HepG2 (cell line): ENCODE data around the gene IGFALS. TPM values are rescaled to one million over a fixed set of nuclear protein-coding genes. Genes with fewer than 3 reads are reported as not detected.

Experiments
- BORCS8-MEF2B ChIP-seq: sonication (generic); formaldehyde crosslinking; IDR thresholded peaks from 2 replicates; pipeline ENCODE4 v1.8.0; 2022; ENCODE audit warnings: mild to moderate bottlenecking, missing genetic modification reagents
- CC2D1A ChIP-seq: sonication (generic); formaldehyde crosslinking; IDR thresholded peaks from 2 replicates; pipeline ENCODE4 v1.8.1; 2023; ENCODE audit warnings: mild to moderate bottlenecking, missing genetic modification reagents
- CCDC6 ChIP-seq: sonication (generic); formaldehyde crosslinking; IDR thresholded peaks from 2 replicates; pipeline ENCODE4 v1.8.1; 2022; ENCODE audit warnings: mild to moderate bottlenecking, missing genetic modification reagents, moderate library complexity
- HCFC1 ChIP-seq: fragments of 150-350 bp; IDR thresholded peaks from 2 replicates; pipeline ENCODE4 v1.6.1; 2014; ENCODE audit warnings: low read depth, low read length
- JDP2 ChIP-seq: sonication (generic); formaldehyde crosslinking; IDR thresholded peaks from 2 replicates; pipeline ENCODE4 v1.8.1; 2022; ENCODE audit warnings: missing genetic modification reagents, borderline replicate concordance
- MAZ ChIP-seq, 2 experiments: sonication (generic) in 1 of 2; formaldehyde crosslinking in 1 of 2; IDR thresholded peaks; 2 replicates each; pipeline versions ENCODE4 v1.5.0 to v1.6.1; 2012 to 2020; ENCODE audit warnings: low read depth in 2 of 2, mild to moderate bottlenecking in 2 of 2, borderline replicate concordance in 1 of 2, improper control_type of control experiment in 1 of 2, low read length in 1 of 2, missing genetic modification reagents in 1 of 2, moderate library complexity in 1 of 2
- NBN ChIP-seq: fragments of 450-650 bp; conservative IDR thresholded peaks from 2 replicates; pipeline ENCODE4 v1.6.1; 2017
- PLSCR1 ChIP-seq: sonication (generic); formaldehyde crosslinking; IDR thresholded peaks from 2 replicates; pipeline ENCODE4 v1.5.0; 2020; ENCODE audit warnings: missing genetic modification reagents, mild to moderate bottlenecking, borderline replicate concordance
- PRDM10 ChIP-seq: sonication (generic); formaldehyde crosslinking; IDR thresholded peaks from 2 replicates; pipeline ENCODE4 v1.4.0; 2020; ENCODE audit warnings: low read depth, missing genetic modification reagents
- RBM39 ChIP-seq: fragments of 200-400 bp; formaldehyde crosslinking; IDR thresholded peaks from one replicate; pipeline ENCODE4 v1.6.1; 2018; ENCODE audit warnings: antibody characterized with exemption, mild to moderate bottlenecking, low read depth, low read length; ENCODE audit not compliant: poor library complexity, severe bottlenecking
- RNF2 ChIP-seq: fragments of 450-650 bp; conservative IDR thresholded peaks from 2 replicates; pipeline ENCODE4 v1.6.1; 2016; ENCODE audit warnings: low read depth
- SALL2 ChIP-seq: sonication (generic); formaldehyde crosslinking; IDR thresholded peaks from 2 replicates; pipeline ENCODE4 v1.8.1; 2023; ENCODE audit warnings: mild to moderate bottlenecking, missing genetic modification reagents, inconsistent platforms
- SIN3B ChIP-seq: fragments of 150-350 bp; IDR thresholded peaks from 2 replicates; pipeline ENCODE4 v1.6.1; 2014; ENCODE audit warnings: low read length
- SMARCE1 ChIP-seq: fragments of 450-650 bp; IDR thresholded peaks from 2 replicates; pipeline ENCODE4 v1.6.1; 2017; ENCODE audit warnings: borderline replicate concordance
- SP5 ChIP-seq: IDR thresholded peaks from 2 replicates; pipeline ENCODE4 v1.6.1; 2016; ENCODE audit warnings: low read depth, borderline replicate concordance
- ZBTB21 ChIP-seq: sonication (generic); formaldehyde crosslinking; IDR thresholded peaks from 2 replicates; pipeline ENCODE4 v1.4.0; 2020; ENCODE audit warnings: missing genetic modification reagents
- ZBTB34 ChIP-seq: sonication (generic); formaldehyde crosslinking; IDR thresholded peaks from 2 replicates; pipeline ENCODE4 v1.8.0; 2022; ENCODE audit warnings: mild to moderate bottlenecking, missing genetic modification reagents
- ZBTB7B ChIP-seq: sonication (generic); formaldehyde crosslinking; IDR thresholded peaks from 2 replicates; pipeline ENCODE4 v1.4.0; 2020; ENCODE audit warnings: missing genetic modification reagents
- ZKSCAN5 ChIP-seq: sonication (generic); formaldehyde crosslinking; IDR thresholded peaks from 2 replicates; pipeline ENCODE4 v1.5.1; 2020; ENCODE audit warnings: mild to moderate bottlenecking, missing genetic modification reagents
- ZNF570 ChIP-seq: sonication (generic); formaldehyde crosslinking; IDR thresholded peaks from 2 replicates; pipeline ENCODE4 v1.4.0; 2020; ENCODE audit warnings: mild to moderate bottlenecking, missing genetic modification reagents, borderline replicate concordance
- polyA plus RNA-seq, 8 experiments: library from polyadenylated mRNA; depleted of rRNA in 3 of 8; stranded (reverse) in 7 of 8; unstranded in 1 of 8; fragments of >200 nt; fragmentation: Illumina TruSeq in 4 of 8; extraction: Trizol in 4 of 8; gene quantifications; 2 replicates each; pipeline versions ENCODE4 v1.2.1 to v1.2.3, GENCODE V29; 2011 to 2016; ENCODE audit warnings: low read depth in 4 of 8, missing spikeins in 1 of 8, mixed read lengths in 1 of 8; ENCODE audit not compliant: insufficient read depth in 1 of 8
- total RNA-seq, 5 experiments: library from RNA; depleted of rRNA; stranded (reverse); fragments of >200 nt; fragmentation: Illumina TruSeq; extraction: Trizol; gene quantifications; 2 replicates each; pipeline ENCODE4 v1.2.3, GENCODE V29; 2016; ENCODE audit warnings: low read depth in 1 of 5
- TF ChIP-seq, protein P1 (sequence below): sonication (generic); formaldehyde crosslinking; IDR thresholded peaks from 2 replicates; pipeline ENCODE4 v1.5.0; 2020; ENCODE audit warnings: missing genetic modification reagents
- TF ChIP-seq, protein P2 (sequence below): sonication (generic); formaldehyde crosslinking; IDR thresholded peaks from 2 replicates; pipeline ENCODE4 v1.5.0; 2020; ENCODE audit warnings: mild to moderate bottlenecking, low read depth, missing genetic modification reagents, borderline replicate concordance

The IGFALS gene
- total and polyA plus RNA-seq, 2 of the 13 experiments (the other 11 are each of a cell fraction or from before 2014, with no cell fraction given) = 0.34 to 2.4 TPM

- TF ChIP-seq PRDM10 (CRISPR knock-in tag) (peak; percentile 62; the same call in 1 of the 2 replicates), SP5 (CRISPR knock-in tag) (peak; percentile 33; the same call in 1 of the 2 replicates), SIN3B (peak; percentile 94), SMARCE1 (no peak), PLSCR1 (CRISPR knock-in tag) (no peak), HCFC1 (peak; percentile 63), BORCS8-MEF2B (CRISPR knock-in tag) (peak; percentile 79), JDP2 (no peak), ZBTB34 (CRISPR knock-in tag) (no peak), SALL2 (CRISPR knock-in tag) (peak; percentile 88), CC2D1A (CRISPR knock-in tag) (no peak), RNF2 (peak; percentile 95), RBM39 (no peak), MAZ (IDR thresholded peaks at IDR 0.05; ENCODE audit: borderline replicate concordance, low read depth, low read length) (peak; percentile 60; the same call in 1 of the 2 replicates), MAZ (CRISPR knock-in tag; IDR thresholded peaks at IDR 0.05; ENCODE audit: low read depth) (peak; percentile 77), ZNF570 (CRISPR knock-in tag) (no peak), ZBTB21 (CRISPR knock-in tag) (0 out of 2 replicates have a peak, but pooled peaks have one; percentile 20), ZKSCAN5 (CRISPR knock-in tag) (0 out of 2 replicates have a peak, but pooled peaks have one; percentile 46), NBN (no peak), ZBTB7B (CRISPR knock-in tag) (peak; percentile 79), CCDC6 (CRISPR knock-in tag) (no peak)
- TF ChIP-seq, protein P1, sequence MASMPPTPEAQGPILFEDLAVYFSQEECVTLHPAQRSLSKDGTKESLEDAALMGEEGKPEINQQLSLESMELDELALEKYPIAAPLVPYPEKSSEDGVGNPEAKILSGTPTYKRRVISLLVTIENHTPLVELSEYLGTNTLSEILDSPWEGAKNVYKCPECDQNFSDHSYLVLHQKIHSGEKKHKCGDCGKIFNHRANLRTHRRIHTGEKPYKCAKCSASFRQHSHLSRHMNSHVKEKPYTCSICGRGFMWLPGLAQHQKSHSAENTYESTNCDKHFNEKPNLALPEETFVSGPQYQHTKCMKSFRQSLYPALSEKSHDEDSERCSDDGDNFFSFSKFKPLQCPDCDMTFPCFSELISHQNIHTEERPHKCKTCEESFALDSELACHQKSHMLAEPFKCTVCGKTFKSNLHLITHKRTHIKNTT (CRISPR knock-in tag) = no peak
- TF ChIP-seq, protein P2, sequence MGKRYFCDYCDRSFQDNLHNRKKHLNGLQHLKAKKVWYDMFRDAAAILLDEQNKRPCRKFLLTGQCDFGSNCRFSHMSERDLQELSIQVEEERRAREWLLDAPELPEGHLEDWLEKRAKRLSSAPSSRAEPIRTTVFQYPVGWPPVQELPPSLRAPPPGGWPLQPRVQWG (CRISPR knock-in tag) = no peak; the same call in 1 of the 2 replicates
Measured at GRCh38 chr16:1826691-1827573, 33.4 kb upstream of the IGFALS start, which contains the start of the genes FAHD1 and HAGH (continued).
